Astrocyte (in vitro differentiated cells and primary cell): ENCODE measurements around the gene VRK2.

ENCODE experiments used
- EZH2 ChIP-seq: IDR thresholded peaks from 2 replicates; pipeline ENCODE4 v1.6.1; 2012; ENCODE audit warnings: mild to moderate bottlenecking, low read length, inconsistent platforms; ENCODE audit not compliant: insufficient read depth
- TF ChIP-seq, protein P1 (sequence below): IDR thresholded peaks from 2 replicates; pipeline ENCODE4 v1.5.1; 2011; ENCODE audit warnings: low read depth, mild to moderate bottlenecking, inconsistent platforms, low read length, moderate library complexity; ENCODE audit not compliant: insufficient read depth

GRCh38 chr2:58146707-58147106 lies 100.1 kb downstream of the VRK2 start:
- TF ChIP-seq, protein P1, sequence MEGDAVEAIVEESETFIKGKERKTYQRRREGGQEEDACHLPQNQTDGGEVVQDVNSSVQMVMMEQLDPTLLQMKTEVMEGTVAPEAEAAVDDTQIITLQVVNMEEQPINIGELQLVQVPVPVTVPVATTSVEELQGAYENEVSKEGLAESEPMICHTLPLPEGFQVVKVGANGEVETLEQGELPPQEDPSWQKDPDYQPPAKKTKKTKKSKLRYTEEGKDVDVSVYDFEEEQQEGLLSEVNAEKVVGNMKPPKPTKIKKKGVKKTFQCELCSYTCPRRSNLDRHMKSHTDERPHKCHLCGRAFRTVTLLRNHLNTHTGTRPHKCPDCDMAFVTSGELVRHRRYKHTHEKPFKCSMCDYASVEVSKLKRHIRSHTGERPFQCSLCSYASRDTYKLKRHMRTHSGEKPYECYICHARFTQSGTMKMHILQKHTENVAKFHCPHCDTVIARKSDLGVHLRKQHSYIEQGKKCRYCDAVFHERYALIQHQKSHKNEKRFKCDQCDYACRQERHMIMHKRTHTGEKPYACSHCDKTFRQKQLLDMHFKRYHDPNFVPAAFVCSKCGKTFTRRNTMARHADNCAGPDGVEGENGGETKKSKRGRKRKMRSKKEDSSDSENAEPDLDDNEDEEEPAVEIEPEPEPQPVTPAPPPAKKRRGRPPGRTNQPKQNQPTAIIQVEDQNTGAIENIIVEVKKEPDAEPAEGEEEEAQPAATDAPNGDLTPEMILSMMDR, result no peak
- no peak for TF ChIP-seq EZH2
